ENCODE results near the gene KRTAP10-12. TPM values are rescaled to one million over a fixed set of nuclear protein-coding genes. Genes with fewer than 3 reads are reported as not detected.

The KRTAP10-12 gene
- total RNA-seq, 1 experiment from 2014 or later = not detected

DNA sequence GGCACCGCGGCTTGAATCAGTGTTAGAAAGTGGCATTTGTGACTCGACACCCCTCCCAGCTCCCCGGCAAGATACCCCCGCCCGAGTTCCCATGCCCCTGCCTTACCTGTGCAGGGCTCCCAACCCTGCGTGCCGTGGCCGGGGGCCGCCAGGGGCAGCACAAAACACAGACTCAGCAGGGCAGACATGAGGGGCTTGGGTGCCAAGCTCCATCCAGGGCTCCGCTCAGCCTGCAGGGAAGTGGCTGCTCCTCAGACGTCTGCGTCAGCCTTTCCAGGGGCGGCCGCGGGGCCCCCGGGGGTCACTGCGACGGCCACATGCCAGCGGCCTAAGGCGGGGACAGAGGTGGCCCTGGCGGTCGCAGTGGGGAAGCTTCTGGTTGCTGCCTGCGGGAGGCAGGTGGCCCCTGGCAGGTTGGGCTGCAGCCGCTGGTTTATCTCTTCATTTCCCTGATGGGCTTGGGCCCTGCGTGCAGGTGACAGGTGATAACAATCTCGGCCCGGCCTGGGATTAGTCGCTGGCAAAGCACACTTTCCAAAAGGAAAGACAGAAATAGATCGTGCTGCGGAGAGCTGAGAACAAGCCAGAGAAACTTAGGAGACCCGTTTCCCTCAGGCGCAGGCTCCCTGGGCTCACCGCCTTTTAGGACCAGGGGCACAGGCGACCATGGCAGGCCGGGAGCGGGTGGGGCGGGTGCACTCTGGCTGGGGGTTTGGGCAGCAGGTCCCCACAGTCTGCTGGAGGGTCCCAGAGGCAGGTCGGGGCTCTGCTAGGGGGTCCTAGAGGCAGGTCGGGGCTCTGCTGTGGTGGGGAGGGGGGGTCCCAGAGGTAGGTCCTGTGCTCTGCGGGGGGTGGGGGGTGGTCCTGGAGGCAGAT lies 14.6 kb downstream of the KRTAP10-12 start, which contains the start of gene TSPEAR:
Gene TSPEAR (minus strand): TSS at position 246 of the 876 bp plus-strand sequence. CDS start 58 bp downstream, at position 188.
- no peak for DNase-seq (ENCODE audit: low read depth)

GRCh38 chr21:44712203-44713028 lies 15.4 kb downstream of the KRTAP10-12 start:
- DNase-seq (ENCODE audit: low read depth) = no peak

GRCh38 chr21:44713130-44713529 lies 16.2 kb downstream of the KRTAP10-12 start:
- DNase-seq (ENCODE audit: low read depth) = no peak

- no peak for DNase-seq (ENCODE audit: low read depth)
Observed at GRCh38 chr21:44713846-44714245, 16.9 kb downstream of the KRTAP10-12 start.

DNA sequence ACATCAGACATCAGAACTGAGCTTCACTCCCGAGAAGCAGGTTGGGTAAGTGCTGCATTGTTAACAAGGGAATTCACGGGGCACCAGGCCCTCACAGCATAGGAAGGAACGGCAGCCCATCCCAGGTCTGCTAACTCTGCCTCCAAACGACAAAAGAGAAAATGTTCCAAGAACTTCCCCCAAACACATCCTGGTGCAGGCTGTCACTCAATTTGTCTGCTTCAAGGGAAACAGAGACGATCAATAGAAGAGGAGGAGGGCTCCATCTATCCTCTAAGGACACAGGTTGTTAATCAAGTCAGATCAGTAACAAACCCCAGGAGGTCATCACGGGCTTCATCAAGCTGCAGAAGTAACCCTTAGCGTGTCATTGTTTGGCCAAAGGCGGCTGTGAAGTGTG lies 17.9 kb downstream of the KRTAP10-12 start:
- no peak for DNase-seq (ENCODE audit: low read depth)

GRCh38 chr21:44716984-44717383 lies 20.0 kb downstream of the KRTAP10-12 start:
- DNase-seq (ENCODE audit: low read depth) = no peak

DNA sequence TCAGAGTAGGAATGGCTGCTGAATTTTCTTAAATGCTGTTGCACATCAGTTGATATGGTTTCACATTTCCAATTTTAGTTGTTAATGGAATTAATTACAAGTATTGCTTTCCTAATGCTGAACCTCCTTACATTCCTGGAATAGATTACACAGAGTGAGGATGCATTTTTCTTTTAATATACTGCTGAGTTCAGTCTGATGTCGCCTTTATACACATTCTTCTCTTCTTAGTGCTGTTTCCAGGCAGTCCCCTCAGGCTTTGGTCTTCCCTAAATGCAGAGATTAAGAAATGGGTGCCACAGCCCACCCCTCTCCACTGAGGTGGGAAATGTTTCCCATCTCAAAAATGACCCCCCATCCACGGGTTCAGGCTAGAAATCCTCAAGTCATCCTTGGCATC lies 21.1 kb downstream of the KRTAP10-12 start:
- DNase-seq (ENCODE audit: low read depth) = no peak

- DNase-seq (ENCODE audit: low read depth) = no peak
Observed at GRCh38 chr21:44718571-44718970, 21.6 kb downstream of the KRTAP10-12 start.

- DNase-seq (ENCODE audit: low read depth) = no peak
Observed at GRCh38 chr21:44720170-44720569, 23.2 kb downstream of the KRTAP10-12 start.

GRCh38 chr21:44722731-44723130 lies 25.8 kb downstream of the KRTAP10-12 start:
- DNase-seq (ENCODE audit: low read depth) = no peak

DNA sequence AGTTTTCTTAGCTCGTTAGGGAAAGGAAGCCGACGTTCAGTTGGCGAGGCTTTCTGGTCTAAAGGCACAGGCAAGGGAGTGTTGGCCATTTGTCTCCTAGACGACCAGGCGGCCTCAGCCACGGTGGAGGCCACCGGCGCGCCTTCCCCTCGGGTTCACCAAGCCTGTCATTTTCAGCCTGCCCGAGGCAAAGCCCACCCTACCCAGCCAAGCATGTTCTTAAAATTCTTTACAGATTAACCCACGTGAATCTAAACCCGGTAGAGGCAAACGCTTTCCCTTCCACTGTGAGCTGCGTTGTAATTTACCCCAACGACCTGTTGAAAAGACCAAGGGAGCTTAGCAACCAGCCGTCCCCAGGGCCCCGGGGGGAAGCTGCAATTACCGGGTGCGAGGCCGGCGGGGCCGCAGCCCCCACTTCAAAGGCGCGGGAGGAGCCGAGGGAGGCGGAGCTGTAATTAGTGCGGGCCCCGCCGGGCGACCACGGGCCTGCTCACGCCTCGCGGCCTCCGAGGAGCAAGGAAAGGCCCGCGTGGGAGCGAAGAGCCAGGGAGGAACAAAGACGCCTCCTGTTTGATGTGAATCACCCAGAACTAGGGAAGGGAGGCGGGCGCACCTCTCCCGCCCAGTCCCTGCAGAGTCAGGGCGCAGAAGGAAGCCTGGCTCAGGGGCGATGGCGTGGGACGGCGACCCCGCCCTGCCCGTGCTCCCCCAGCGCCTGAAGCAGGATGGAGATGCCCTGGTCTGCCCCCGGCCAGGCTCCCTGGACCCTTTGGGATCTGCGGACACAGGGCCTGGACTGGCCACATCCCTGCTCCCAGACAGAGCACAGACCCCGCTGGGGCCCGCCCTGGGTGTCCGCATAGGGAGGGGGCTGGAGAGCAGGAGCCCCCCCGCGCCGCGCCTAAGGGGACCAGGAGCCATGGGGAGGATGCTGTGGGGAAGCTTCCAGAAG lies 26.5 kb downstream of the KRTAP10-12 start:
- DNase-seq (ENCODE audit: low read depth) = no peak

DNA sequence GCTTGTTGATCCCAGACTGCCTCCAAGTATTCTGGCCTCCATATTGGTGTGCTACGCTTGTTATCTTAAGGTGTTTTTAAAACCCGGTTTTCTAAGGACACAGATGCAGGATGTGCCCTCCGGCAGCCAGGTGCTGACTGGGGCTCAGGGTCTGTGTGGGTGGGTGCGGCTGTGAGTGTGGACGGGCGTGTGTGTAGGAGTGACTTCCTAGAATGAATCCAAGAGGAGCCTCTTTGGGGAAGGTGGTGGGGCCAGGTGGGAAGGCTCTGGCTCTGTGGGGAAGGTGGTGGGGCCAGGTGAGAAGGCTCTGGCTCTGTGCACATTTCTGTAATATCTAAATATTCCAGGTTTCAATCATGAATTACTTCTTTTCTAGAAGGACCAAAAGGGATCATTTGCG lies 27.2 kb downstream of the KRTAP10-12 start:
- no peak for DNase-seq (ENCODE audit: low read depth)

- DNase-seq (ENCODE audit: low read depth) = no peak
Observed at GRCh38 chr21:44724926-44725325, 28.0 kb downstream of the KRTAP10-12 start.

DNA sequence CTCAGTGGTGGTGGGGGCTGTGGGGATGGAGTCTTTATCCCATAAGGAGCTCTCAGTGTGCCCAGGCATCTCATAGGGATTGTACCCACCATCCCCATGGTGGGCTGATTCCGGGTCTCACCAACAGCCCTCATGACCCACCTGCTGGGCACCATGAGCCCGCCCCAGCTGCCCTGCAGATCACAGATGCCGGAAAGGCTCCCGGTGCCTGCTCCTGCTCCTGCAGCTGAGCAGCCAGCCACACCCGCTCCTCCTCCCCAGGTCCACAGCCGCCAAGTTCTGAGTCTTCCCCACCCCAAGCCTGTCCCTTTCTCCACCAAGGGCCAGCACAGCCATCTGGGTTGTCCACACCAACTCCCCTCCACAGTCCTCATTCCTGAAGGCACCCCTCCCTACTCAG lies 29.9 kb downstream of the KRTAP10-12 start:
- no peak for DNase-seq (ENCODE audit: low read depth)

- no peak for DNase-seq (ENCODE audit: low read depth)
Observed at GRCh38 chr21:44727321-44727720, 30.3 kb downstream of the KRTAP10-12 start.

- DNase-seq (ENCODE audit: low read depth) = no peak
Observed at GRCh38 chr21:44727757-44728156, 30.8 kb downstream of the KRTAP10-12 start.

DNA sequence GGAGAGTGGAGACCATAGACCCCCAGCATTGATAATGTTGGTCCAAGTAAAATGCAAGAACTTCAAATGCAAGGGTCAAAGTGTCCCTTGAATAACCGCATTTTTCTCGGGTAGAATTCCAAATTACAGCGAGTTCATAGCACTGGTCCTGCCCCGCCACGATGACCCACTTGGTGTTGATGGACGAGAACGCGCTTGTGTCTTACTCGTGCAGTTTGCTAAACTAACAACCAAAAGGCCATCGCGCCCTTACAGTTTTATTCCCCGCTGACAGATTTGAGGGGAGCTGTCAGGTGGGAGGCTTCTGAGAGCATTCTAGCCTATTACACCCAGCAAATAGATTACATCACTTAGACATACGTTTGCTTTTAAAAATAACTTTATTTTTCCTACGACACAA lies 31.7 kb downstream of the KRTAP10-12 start:
- DNase-seq (ENCODE audit: low read depth) = no peak

- DNase-seq (ENCODE audit: low read depth) = no peak
Observed at GRCh38 chr21:44729336-44730027, 32.5 kb downstream of the KRTAP10-12 start.

DNA sequence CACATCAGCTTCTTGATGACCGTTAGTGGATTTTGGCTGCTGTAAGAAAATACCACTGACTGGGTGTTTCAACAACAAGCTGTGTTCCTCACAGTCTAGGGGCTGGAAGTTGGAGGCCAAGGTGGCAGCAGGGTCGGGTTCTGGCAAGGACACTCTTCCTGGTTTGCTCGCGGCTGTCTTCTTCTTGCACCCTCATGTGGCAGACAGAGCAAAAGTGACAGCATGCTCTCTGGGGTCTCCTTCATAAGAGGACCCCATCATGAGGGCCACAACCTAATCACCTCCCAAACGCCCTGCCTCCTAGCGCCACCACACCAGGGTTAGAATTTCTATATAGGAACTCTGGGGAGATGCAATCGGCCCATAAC lies 33.0 kb downstream of the KRTAP10-12 start:
- no peak for DNase-seq (ENCODE audit: low read depth)

- no peak for DNase-seq (ENCODE audit: low read depth)
Observed at GRCh38 chr21:44730951-44731579, 34.1 kb downstream of the KRTAP10-12 start.

Measured in LHCN-M2 (cell line).